ENCODE results near the gene PLTP.

Gene PLTP

DNA sequence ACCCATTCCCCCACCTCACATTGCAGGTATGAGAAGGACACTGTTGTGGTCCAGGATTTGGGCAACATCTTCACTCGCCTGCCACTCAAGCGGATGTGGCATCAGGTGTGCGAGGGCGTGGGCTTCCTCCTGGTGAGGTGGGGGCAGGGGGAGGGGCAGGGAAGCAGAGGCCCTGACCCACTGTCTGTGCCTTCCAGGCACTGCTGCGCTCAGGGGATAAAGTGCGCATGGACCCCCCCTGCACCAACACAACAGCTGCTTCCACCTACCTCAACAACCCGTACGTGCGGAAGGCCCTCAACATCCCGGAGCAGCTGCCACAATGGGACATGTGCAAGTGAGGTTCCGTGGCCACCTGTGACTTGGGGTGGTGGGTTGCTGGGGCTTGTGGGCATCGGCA lies 17.2 kb downstream of the PLTP start:
- Histone ChIP-seq H2BK120ac (ENCODE audit: low read depth, low read length) (no peak overlapping the region), H3K18ac (ENCODE audit: low read length) (no peak overlapping the region), H2AFZ (ENCODE audit: low read length) (no peak overlapping the region), H3K4me2 (ENCODE audit: insufficient read depth, low read length, poor library complexity, severe bottlenecking) (no peak overlapping the region), H2BK12ac (ENCODE audit: low read length) (no peak overlapping the region), H3K23ac (ENCODE audit: low read depth, low read length, poor library complexity) (peak overlapping the region; percentile 10), H3K4ac (ENCODE audit: low read length) (no peak overlapping the region), H3K9me3 (replicated peaks in 1 of 2; ENCODE audit: control insufficient read depth in 2 of 2, insufficient read depth in 1 of 2, low read depth in 1 of 2, low read length in 2 of 2) (no peaks in the 10 kb centered on the region), H3K4me1 (ENCODE audit: control insufficient read depth in 2 of 2, insufficient read depth in 1 of 2, low read depth in 1 of 2, low read length in 2 of 2) (peaks cover 5 to 6% of the 10 kb centered on the region in 2 donors), H4K8ac (ENCODE audit: low read depth, low read length) (no peak overlapping the region), H2BK15ac (ENCODE audit: low read length) (no peak overlapping the region), H2BK5ac (ENCODE audit: low read length) (peak overlapping the region; percentile 42), H3K79me1 (ENCODE audit: low read depth, low read length) (peaks cover 2% of the 10 kb centered on the region), H3K36me3 (replicated peaks in 1 of 2; ENCODE audit: control insufficient read depth in 2 of 2, insufficient read depth in 2 of 2, low read length in 2 of 2) (peaks cover 15 to 54% of the 10 kb centered on the region in 2 donors), H3K27ac (replicated peaks; ENCODE audit: low read length) (no peak overlapping the region), H3K14ac (ENCODE audit: low read length) (no peak overlapping the region), H3K4me3 (ENCODE audit: low read length in 2 of 2) (no peak overlapping the region), H2AK5ac (ENCODE audit: low read depth, low read length) (no peak overlapping the region), H3K27me3 (ENCODE audit: control insufficient read depth in 3 of 3, insufficient read depth in 3 of 3, low read depth in 1 of 3, low read length in 3 of 3) (peaks cover 0 to 7% (median 0%) of the 10 kb centered on the region in 3 experiments), H4K91ac (ENCODE audit: low read depth, low read length, poor library complexity) (no peak overlapping the region), H3K9ac (ENCODE audit: low read depth, low read length, poor library complexity) (no peak overlapping the region)
- DNase-seq (ENCODE audit: low spot score), result no peak
- WGBS, 2 donors (ENCODE audit: extremely low coverage in 2 of 2, insufficient read length in 2 of 2, insufficient replicate concordance in 1 of 2), result no CpG with 5 or more reads among the region's 12 CpGs

- Histone ChIP-seq H2AFZ (ENCODE audit: low read length) (no peak overlapping the region), H2BK120ac (ENCODE audit: low read depth, low read length) (no peak overlapping the region), H3K4me1 (ENCODE audit: control insufficient read depth in 2 of 2, insufficient read depth in 1 of 2, low read depth in 1 of 2, low read length in 2 of 2) (peaks cover 5 to 6% of the 10 kb centered on the region in 2 donors), H2BK12ac (ENCODE audit: low read length) (no peak overlapping the region), H3K4me2 (ENCODE audit: insufficient read depth, low read length, poor library complexity, severe bottlenecking) (no peak overlapping the region), H3K27me3 (ENCODE audit: control insufficient read depth in 3 of 3, insufficient read depth in 3 of 3, low read depth in 1 of 3, low read length in 3 of 3) (peaks cover 0 to 7% (median 0%) of the 10 kb centered on the region in 3 experiments), H2AK5ac (ENCODE audit: low read depth, low read length) (no peak overlapping the region), H3K18ac (ENCODE audit: low read length) (no peak overlapping the region), H2BK5ac (ENCODE audit: low read length) (no peak overlapping the region), H3K4me3 (ENCODE audit: low read length in 2 of 2) (no peak overlapping the region), H3K79me1 (ENCODE audit: low read depth, low read length) (peaks cover 2% of the 10 kb centered on the region), H3K36me3 (replicated peaks in 1 of 2; ENCODE audit: control insufficient read depth in 2 of 2, insufficient read depth in 2 of 2, low read length in 2 of 2) (peaks cover 13 to 44% of the 10 kb centered on the region in 2 donors), H4K91ac (ENCODE audit: low read depth, low read length, poor library complexity) (no peak overlapping the region), H2BK15ac (ENCODE audit: low read length) (no peak overlapping the region), H3K9ac (ENCODE audit: low read depth, low read length, poor library complexity) (no peak overlapping the region), H3K14ac (ENCODE audit: low read length) (no peak overlapping the region), H4K8ac (ENCODE audit: low read depth, low read length) (no peak overlapping the region), H3K23ac (ENCODE audit: low read depth, low read length, poor library complexity) (no peak overlapping the region), H3K4ac (ENCODE audit: low read length) (no peak overlapping the region), H3K27ac (replicated peaks; ENCODE audit: low read length) (no peak overlapping the region), H3K9me3 (replicated peaks in 1 of 2; ENCODE audit: control insufficient read depth in 2 of 2, insufficient read depth in 1 of 2, low read depth in 1 of 2, low read length in 2 of 2) (no peaks in the 10 kb centered on the region)
- no peak for DNase-seq (ENCODE audit: low spot score)
- WGBS, 2 donors (ENCODE audit: extremely low coverage in 2 of 2, insufficient read length in 2 of 2, insufficient replicate concordance in 1 of 2), result no CpG with 5 or more reads among the region's 4 CpGs
Observed at GRCh38 chr20:45893831-45894230, 18.1 kb downstream of the PLTP start.

DNA sequence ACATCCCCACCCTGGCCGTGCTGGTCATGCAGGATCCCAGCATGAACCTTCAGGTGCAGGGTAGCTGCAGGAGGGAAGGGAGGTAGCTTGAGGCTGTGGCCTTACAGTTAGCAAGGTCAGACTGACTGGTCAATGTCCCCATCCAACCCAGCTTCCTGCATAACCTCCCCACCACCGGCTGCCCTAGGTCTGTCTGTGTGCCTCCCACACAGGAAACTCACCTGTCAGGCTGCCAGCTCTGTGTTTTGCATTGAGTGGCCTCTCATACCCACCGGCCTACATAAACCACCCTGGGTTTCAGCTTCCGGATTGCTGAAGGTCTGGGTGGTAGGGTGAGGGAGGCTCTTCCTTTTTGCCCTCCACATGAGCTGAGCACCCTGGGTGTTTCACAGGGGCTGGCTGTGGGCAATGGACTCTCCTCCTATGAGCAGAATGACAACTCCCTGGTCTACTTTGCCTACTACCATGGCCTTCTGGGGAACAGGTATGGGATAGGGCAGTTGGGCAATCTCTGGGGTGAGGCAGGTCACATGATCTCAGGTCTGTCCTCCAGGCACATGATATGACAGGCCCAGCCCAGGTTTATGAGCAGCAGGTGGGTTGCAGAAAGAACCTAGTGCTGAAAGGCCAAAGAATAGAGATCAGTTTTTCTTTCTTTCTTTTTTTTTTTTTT lies 19.0 kb downstream of the PLTP start:
- Histone ChIP-seq H3K4me1 (ENCODE audit: control insufficient read depth in 2 of 2, insufficient read depth in 1 of 2, low read depth in 1 of 2, low read length in 2 of 2) (peaks cover 5 to 6% of the 10 kb centered on the region in 2 donors), H2BK12ac (ENCODE audit: low read length) (no peak overlapping the region), H2BK5ac (ENCODE audit: low read length) (peak overlapping the region; percentile 62), H3K4me3 (ENCODE audit: low read length in 2 of 2) (no peak overlapping the region), H3K27me3 (ENCODE audit: control insufficient read depth in 3 of 3, insufficient read depth in 3 of 3, low read depth in 1 of 3, low read length in 3 of 3) (peaks cover 0 to 7% (median 0%) of the 10 kb centered on the region in 3 experiments), H3K23ac (ENCODE audit: low read depth, low read length, poor library complexity) (no peak overlapping the region), H3K4ac (ENCODE audit: low read length) (no peak overlapping the region), H3K27ac (replicated peaks; ENCODE audit: low read length) (no peak overlapping the region), H3K79me1 (ENCODE audit: low read depth, low read length) (peaks cover 2% of the 10 kb centered on the region), H4K91ac (ENCODE audit: low read depth, low read length, poor library complexity) (no peak overlapping the region), H2BK15ac (ENCODE audit: low read length) (no peak overlapping the region), H3K36me3 (replicated peaks in 1 of 2; ENCODE audit: control insufficient read depth in 2 of 2, insufficient read depth in 2 of 2, low read length in 2 of 2) (peaks cover 13 to 36% of the 10 kb centered on the region in 2 donors), H2AFZ (ENCODE audit: low read length) (no peak overlapping the region), H3K18ac (ENCODE audit: low read length) (no peak overlapping the region), H3K4me2 (ENCODE audit: insufficient read depth, low read length, poor library complexity, severe bottlenecking) (no peak overlapping the region), H2BK120ac (ENCODE audit: low read depth, low read length) (no peak overlapping the region), H4K8ac (ENCODE audit: low read depth, low read length) (no peak overlapping the region), H3K9me3 (replicated peaks in 1 of 2; ENCODE audit: control insufficient read depth in 2 of 2, insufficient read depth in 1 of 2, low read depth in 1 of 2, low read length in 2 of 2) (no peaks in the 10 kb centered on the region), H2AK5ac (ENCODE audit: low read depth, low read length) (no peak overlapping the region), H3K14ac (ENCODE audit: low read length) (no peak overlapping the region), H3K9ac (ENCODE audit: low read depth, low read length, poor library complexity) (peak overlapping the region; percentile 12)
- WGBS, 2 donors (ENCODE audit: extremely low coverage in 2 of 2, insufficient read length in 2 of 2, insufficient replicate concordance in 1 of 2), result no CpG with 5 or more reads among the region's 4 CpGs
- no peak for DNase-seq (ENCODE audit: low spot score)

- no peak overlapping the region for H3K23ac ChIP-seq (ENCODE audit: low read depth, low read length, poor library complexity)
- peaks cover 0 to 7% (median 0%) of the 10 kb centered on the region in 3 experiments for H3K27me3 ChIP-seq (ENCODE audit: control insufficient read depth in 3 of 3, insufficient read depth in 3 of 3, low read depth in 1 of 3, low read length in 3 of 3)
- no peak overlapping the region for H2AK5ac ChIP-seq (ENCODE audit: low read depth, low read length)
- no peak overlapping the region for H3K27ac ChIP-seq (replicated peaks; ENCODE audit: low read length)
- no peak overlapping the region for H2BK120ac ChIP-seq (ENCODE audit: low read depth, low read length)
- H3K18ac ChIP-seq (ENCODE audit: low read length), result no peak overlapping the region
- H3K4me2 ChIP-seq (ENCODE audit: insufficient read depth, low read length, poor library complexity, severe bottlenecking), result no peak overlapping the region
- H3K14ac ChIP-seq (ENCODE audit: low read length), result no peak overlapping the region
- WGBS, 2 donors (ENCODE audit: extremely low coverage in 2 of 2, insufficient read length in 2 of 2, insufficient replicate concordance in 1 of 2), result no CpG with 5 or more reads among the region's 9 CpGs
- H4K91ac ChIP-seq (ENCODE audit: low read depth, low read length, poor library complexity), result no peak overlapping the region
- H3K9ac ChIP-seq (ENCODE audit: low read depth, low read length, poor library complexity), result peak overlapping the region; percentile 12
- H2BK5ac ChIP-seq (ENCODE audit: low read length), result peak overlapping the region; percentile 62
- H2AFZ ChIP-seq (ENCODE audit: low read length), result peak overlapping the region; percentile 90
- no peak overlapping the region for H3K4ac ChIP-seq (ENCODE audit: low read length)
- H3K4me3 ChIP-seq (ENCODE audit: low read length in 2 of 2), result peak overlapping the region in 1 of 2 donors; percentile 66
- no peak overlapping the region for H4K8ac ChIP-seq (ENCODE audit: low read depth, low read length)
- peaks cover 7 to 34% of the 10 kb centered on the region in 2 donors for H3K36me3 ChIP-seq (replicated peaks in 1 of 2; ENCODE audit: control insufficient read depth in 2 of 2, insufficient read depth in 2 of 2, low read length in 2 of 2)
- H2BK12ac ChIP-seq (ENCODE audit: low read length), result no peak overlapping the region
- no peak overlapping the region for H2BK15ac ChIP-seq (ENCODE audit: low read length)
- no peaks in the 10 kb centered on the region for H3K9me3 ChIP-seq (replicated peaks in 1 of 2; ENCODE audit: control insufficient read depth in 2 of 2, insufficient read depth in 1 of 2, low read depth in 1 of 2, low read length in 2 of 2)
- H3K4me1 ChIP-seq (ENCODE audit: control insufficient read depth in 2 of 2, insufficient read depth in 1 of 2, low read depth in 1 of 2, low read length in 2 of 2), result peaks cover 5 to 6% of the 10 kb centered on the region in 2 donors
- H3K79me1 ChIP-seq (ENCODE audit: low read depth, low read length), result peaks cover 2% of the 10 kb centered on the region
- DNase-seq (ENCODE audit: low spot score), result no peak
Observed at GRCh38 chr20:45892049-45892825, 19.7 kb downstream of the PLTP start.
